HG03095 (cell line): Measurements from ENCODE around the gene CWH43.
A peak's percentile ranks its signal among the peaks of the same experiment; 100 is the strongest.
"Not testable (repeated sequence)": the region's sequence is repeated elsewhere in the genome, so short reads cannot be mapped to it uniquely, and the experiment has no call there.

Experiments used
- ATAC-seq: cut with Tn5 transposase; IDR thresholded peaks from one replicate; pipeline ENCODE4 v1.9.1; 2021; ENCODE audit warnings: moderate library complexity; ENCODE audit not compliant: unreplicated experiment

The CWH43 gene

DNA sequence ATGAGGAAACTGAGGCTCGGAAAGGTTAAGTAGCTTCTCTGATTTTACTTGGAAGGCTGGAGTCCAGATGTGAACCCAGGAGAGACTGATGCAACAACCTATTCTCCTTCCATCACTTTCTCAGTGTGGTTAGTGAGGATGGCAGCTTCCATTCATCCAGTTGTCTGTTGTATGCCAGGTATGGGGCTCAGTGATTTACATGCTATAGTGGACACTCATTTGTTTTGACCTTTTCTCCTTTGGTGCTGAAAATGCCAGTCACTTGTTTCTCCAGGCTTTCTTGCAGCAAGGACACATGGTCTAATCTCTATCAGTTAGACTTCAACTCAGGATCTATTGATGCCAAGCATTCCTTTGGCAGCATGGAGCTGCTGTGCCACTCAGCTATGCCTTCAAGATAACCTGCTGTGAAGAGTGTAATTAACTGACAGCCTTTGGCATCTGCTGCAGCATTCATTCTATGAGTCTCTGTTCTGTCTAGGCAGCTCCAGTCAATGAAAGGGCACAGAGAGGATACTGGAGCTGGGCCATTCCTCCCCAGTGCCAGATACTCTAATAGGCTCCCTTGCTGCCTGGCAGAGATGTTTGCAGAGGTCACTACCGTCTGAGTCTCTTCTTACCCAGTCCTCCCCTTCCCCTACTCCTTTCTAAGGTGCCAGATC lies 11.0 kb upstream of the CWH43 start:
- no peak for ATAC-seq

DNA sequence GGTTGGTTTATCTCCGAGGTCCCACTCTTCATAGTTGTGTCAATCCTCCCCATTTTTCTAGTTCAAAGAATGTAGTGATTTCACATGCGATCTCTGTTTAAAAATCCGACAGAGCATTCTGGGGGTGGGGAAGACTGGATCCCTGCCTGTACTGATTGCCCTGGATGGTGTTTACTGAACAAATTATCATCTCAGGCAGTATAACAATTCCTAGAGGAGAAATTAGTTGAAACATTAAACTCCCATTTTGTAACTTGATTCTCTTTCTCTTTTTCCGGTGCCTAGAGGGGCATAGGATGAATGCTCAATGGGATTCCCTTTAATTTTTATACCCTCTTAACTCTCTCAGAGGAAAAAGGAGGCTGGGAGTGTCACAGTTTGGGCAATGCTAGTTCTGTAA lies 10.0 kb upstream of the CWH43 start:
- no peak for ATAC-seq

DNA sequence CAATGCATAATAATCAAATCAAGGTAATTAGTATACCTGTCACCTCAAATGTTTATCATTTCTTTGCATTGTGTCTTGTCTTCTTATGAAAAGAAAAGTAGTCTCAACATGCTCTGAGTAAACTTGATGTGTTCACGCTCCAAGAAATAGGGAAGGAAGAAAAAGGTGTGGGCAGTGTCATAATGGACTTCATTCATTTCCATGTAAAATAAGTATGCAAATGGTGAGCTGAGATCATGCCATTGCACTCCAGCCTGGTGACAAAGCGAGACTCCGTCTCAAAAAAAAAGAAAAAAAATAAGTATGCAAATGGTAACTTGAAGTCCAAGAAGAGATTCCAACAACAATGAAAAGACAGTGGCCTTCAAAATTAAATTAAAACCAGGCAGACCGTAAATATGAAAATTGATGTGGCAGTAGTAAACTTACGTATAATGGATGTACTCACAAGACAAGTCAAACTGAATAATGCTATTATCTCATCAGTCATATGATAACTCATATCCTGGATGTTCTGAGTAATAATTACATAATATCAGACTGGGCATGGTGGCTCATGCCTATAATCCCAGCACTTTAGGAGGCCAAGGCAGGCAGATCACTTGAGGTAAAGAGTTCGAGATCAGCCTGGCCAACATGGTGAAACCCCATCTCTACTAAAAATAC lies 6.0 kb upstream of the CWH43 start:
- no peak for ATAC-seq

DNA sequence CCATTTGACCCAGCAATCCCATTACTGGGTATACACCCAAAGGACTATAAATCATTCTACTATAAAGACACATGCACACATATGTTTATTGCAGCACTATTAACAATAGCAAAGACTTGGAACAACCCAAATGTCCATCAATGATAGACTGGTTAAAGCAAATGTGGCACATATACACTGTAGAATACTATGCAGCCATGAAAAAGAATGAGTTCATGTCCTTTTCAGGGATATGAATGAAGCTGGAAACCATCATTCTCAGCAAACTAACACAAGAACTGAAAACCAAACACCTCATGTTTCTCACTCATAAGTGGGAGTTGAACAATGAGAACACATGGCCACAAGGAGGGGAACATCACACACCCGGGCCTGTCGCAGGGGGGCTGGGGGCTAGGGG lies 2.1 kb upstream of the CWH43 start:
- ATAC-seq: not testable (repeated sequence)

DNA sequence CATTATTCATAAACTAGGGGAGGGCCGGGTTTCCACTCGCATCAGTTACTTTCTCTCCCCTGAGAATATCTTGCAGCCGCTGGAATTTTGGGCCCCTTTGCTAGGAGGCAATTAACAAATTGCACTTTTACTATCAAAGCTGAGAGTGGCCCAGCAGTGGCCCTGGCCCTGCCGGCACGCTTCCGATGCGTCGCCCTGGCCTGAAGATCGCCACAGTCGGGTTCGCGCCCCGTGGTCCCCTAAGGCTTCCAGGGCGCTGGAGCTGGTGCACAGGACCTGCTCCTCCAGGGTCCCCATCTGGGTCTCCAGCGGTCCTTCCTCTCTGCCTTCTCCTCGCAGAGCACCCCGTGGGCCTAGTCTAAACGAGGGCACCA lies 486 bp upstream of the CWH43 start:
- ATAC-seq: no peak

DNA sequence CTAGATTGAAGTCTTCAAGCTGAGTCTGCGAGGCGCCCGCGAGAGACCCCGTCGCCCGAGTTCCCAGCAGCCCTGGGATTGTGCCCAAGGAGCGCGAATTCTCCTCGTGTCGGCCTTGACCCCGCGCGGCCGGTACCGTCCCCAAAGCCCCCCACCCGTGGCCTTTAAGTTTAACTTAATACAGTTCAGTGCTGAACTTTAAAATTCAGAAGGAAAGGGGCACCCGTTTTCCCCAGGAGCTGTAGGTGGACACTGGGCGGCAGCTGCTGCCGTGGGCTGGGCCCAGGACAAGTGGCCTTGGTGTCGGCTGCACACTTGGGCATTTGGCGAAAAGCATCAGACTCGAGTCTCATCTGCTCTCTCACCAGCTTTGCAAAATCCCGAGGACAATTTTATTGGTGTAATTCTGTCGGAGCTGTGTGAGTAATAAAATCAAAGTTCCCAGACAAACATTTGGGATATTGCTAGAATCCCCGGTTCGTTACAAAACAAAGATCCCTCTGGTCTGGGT lies 634 bp downstream of the CWH43 start:
- ATAC-seq: no peak

DNA sequence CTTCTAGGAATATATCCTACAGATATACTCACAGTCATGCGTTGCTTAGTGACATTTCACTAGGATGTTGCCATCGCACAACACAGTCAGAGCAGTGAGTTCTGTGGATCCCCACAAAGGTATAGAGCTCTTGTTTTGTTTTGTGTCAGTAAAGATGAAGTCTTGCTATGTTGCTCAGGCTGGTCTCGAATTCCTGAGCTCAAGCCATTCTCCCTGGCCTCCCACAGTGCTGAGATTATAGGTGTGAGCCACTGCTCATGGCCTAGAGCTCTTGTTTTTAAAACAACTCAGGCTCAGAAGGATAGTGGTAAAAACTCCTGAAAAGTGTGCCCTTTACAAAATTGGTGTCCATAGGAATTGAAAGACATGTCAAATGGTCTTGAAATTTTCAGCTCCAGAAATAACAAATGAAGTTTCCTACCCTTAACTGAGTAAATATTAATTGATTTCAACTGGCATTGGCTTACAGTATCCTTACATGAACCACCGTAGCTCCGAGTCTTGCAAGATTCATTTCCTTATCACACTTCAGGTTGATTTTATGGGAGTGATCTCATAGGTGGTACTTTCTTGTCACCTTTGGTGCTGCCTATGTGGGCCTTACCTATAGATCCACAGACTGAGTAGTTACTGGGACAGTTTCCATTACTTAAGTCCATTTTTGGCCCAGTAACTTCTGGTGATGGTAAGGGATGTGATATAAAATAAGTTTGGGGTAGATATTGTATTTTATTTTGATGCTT lies 3.6 kb downstream of the CWH43 start:
- ATAC-seq: no peak

DNA sequence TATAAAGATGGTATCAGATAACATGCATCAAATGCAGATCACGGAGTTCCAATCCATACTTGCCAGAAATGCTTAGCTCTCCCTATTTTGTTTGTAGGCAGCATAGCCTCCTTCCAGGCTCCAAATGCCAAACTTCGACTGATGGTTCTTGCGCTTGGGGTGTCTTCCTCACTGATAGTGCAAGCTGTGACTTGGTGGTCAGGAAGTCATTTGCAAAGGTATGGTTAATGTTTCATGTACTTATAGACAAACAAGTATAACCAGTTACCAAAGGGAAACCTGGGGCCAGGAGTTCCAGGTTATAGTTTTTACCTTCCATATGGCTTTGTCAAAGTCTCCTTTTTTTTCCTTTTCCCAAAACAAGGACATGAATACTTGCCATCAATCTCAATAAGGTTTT lies 5.3 kb downstream of the CWH43 start:
- no peak for ATAC-seq

DNA sequence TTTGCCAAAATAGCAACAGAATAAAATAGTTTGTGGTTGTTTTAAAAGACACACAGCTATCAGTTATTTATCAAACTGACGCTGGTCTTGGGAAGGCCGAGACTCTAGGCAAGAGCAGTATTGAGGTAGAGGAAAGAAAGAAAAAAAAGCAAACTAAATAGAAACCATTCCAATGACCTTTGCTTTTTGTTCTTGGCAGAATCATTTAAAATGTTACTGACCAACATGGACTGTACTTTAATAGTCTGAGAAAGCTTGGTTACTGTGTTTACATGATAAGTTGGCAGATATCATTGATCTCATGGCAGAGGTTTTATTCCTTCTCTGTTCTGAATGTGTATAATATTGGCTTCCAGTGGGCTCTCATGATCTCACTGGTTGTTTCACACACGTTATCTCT lies 11.9 kb downstream of the CWH43 start:
- no peak for ATAC-seq

DNA sequence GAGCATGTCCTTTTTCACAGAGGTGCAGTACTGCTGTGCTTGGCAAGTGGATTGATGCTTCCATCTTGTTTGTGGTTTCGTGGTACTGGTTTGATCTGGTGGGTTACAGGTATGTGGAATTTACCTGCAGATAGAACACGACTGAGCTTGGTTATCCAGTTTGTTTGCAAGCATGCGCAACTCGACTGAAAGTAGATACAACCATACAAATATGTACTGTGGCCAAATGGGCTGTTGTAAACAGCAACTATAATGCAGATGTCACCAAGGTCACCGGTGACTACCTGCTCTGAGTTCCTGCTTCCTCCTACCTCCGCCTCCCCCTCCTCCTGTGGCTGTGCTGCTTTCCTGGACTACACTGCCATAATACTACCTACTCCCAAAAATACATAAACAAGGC lies 12.4 kb downstream of the CWH43 start:
- ATAC-seq: no peak

DNA sequence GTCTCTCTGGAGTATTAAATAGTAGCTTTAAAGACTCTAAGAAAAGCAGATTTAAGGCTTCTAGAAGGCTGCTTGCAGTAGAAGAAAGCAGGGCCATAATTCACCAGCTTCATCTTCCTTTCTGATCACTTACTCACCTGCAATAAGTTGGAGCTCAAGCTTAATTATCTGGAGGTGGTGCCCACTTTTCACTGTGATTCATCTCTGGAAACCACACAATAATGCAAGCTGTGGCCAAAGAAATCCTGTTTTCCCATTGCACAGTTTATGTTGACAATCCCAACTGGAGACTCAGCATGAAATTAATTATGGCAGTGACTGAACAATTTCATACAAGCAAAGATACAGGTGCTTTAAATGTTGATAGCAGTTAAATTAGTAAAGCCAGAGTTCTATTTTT lies 14.7 kb downstream of the CWH43 start:
- ATAC-seq: no peak

DNA sequence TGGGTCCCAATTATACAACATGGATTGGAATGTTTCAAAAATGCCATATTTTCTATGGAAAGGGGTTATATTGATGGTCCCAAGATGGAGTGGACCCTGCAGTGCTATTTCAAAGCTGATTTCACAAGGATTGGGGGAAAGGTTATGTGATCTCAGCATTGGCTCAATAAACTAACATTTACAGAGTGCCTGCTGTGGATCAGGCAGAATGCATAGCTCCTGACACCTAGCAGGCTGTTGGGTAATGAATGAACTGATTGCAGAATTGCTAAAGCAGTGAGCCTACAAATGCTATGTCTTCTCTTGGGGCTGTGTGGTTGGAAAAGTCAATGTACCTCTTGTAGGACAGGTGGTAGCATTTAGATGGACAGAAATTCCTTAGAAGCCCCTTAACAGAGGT lies 16.9 kb downstream of the CWH43 start:
- ATAC-seq: no peak

DNA sequence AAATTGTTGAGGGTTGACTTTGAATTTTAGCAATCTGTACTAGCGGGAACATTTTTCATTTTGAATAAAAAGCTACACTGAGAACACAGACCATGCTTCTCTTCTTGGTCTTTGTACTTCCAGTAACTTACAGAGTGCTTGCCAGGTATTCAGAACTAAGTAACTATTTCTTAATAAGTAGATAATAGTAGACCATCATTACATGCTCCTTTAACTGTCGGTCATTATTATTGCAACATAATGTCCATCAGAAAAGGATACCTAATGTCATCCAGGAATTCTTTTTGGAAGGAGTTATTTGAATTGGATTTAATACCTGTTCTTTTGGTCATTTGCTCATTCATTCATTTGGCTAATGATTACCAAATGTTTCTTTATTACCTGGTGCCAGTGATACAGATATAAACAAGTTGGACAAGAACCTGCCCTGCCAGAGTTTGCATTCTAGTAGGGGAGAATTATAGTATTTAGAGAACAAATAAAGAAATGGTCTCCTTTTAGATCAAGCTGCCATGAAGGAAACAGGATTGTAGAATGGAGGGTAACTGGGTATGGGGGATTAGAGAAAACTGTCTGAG lies 32.7 kb downstream of the CWH43 start:
- ATAC-seq: no peak

DNA sequence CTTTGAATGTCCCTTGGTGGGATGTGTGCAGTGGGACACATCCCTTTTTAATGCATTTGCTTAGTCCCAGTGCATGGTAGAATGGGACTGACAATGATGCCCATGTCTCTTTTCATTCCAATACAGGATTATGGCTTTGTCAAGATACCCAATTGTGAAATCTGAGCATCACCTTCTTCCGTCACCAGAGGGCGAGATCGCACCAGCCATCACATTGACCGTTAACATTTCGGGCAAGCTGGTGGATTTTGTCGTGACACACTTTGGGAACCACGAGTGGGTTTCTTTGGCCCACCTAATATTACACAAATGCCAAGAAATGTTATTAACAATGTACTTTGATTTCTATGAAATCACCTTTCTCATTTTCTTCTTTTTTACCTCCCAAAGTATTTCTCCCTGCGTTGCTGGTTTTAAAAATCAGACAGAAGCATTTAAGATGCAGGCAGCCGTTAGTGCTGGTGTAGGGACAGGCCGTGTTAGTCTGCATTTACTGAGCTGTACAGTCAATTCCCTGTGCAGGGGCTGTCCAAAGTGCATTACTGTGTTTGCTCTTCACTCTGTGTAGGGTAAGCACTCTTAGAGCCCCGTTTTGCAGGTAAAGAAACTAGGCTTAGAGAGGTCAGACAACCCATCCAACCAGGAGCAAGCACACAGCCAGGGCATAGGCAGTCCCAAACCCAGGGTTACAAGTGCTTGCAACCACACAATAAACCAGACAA lies 46.5 kb downstream of the CWH43 start:
- no peak for ATAC-seq

DNA sequence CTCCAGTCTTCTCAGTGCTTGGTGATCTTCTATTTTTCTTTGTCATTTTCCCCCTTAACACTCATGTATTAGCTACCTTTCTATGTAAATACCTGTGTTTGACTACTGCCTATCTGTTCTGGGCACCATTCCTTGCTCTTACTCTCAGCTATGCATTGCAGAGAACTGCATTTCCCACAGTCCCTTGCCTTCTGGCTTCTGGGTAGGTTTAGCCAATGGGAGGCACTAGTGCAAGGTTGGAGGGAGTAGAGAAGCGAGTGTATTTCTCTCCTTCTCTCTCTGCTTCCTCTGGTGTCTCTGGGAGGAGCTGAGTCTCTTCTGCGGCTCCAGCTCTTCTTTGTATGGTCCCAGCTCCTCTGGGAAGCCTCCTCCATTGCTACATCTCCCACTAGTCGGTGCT lies 50.5 kb downstream of the CWH43 start:
- ATAC-seq: no peak

DNA sequence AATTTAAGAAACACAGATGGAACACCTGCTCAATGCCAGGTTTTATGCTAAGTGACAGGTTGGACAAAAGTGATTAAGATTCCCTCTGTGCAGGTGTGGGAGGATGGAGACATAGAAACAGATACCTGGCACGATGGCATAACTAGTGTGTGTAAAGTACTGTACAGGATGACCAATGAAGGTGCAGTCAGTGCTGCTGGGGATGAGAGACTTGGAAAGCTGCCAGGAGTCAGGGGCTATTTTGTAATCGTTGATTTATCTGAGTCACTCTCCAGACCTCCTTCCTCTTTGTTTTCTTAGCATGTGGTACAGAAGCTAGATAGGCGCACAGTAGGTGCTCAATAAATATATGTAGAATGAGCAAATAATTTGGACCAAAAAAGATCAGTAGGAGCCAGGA lies 58.2 kb downstream of the CWH43 start:
- ATAC-seq: no peak

DNA sequence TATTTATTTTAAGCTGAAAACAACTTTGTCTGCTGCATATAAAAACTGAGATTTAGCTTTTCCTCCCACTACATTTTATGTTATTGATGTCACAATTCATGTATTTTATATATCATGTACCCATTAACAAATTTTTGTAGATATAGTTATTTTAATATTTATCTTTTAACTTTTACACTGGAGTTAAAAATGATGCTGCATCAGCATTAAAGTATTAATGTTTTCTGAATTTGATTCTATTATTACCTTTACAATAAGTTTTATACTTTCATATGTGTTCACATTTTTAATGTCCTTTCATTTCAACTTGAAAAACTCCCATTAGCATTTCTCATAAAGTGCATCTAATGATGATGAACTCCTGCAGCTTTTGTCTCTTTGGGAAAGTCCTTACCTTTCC lies 72.2 kb downstream of the CWH43 start:
- no peak for ATAC-seq

DNA sequence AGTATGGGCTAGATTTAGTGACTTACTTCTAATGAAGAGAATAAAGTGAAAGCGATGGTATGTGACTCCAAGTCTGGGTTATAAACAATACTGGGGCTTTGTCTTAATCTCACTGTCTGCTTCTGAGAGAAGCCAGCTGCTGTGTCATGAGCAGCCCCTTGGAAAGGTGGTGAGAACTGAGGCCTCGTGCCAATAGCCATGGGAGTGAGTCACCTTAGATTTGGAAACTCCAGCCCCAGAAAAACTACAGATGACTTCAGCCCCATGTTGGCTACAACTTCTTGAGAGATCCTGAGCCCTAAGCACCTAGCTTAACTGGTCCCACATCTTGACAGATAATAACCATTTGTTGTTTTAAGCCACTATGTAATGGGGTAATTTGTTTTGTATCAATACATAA lies 77.6 kb downstream of the CWH43 start:
- ATAC-seq: no peak

DNA sequence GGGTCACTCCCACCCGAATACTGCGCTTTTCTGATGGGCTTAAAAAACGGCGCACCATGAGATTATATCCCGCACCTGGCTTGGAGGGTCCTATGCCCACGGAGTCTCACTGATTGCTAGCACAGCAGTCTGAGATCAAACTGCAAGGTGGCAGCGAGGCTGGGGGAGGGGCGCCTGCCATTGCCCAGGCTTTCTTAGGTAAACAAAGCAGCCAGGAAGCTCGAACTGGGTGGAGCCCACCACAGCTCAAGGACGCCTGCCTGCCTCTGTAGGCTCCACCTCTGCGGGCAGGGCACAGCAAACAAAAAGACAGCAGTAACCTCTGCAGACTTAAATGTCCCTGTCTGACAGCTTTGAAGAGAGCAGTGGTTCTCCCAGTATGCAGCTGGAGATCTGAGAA lies 86.1 kb downstream of the CWH43 start:
- not testable (repeated sequence) for ATAC-seq

DNA sequence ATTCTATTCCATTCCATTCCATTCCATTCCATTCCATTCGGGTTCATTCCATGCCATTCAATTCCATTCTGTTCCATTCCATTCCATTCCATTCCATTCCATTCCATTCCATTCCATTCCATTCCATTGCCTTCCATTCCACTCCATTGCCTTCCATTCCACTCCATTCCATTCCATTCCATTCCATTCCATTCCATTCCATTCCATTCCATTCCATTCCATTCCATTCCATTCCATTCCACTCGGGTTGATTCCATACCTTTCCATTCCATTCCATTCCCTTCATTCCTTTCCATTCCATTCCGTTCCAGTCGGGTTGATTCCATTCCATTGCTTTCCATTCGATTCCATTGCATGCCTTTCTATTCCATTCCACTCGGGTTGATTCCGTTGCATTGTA lies 105.8 kb downstream of the CWH43 start:
- peak; percentile 32 for ATAC-seq

DNA sequence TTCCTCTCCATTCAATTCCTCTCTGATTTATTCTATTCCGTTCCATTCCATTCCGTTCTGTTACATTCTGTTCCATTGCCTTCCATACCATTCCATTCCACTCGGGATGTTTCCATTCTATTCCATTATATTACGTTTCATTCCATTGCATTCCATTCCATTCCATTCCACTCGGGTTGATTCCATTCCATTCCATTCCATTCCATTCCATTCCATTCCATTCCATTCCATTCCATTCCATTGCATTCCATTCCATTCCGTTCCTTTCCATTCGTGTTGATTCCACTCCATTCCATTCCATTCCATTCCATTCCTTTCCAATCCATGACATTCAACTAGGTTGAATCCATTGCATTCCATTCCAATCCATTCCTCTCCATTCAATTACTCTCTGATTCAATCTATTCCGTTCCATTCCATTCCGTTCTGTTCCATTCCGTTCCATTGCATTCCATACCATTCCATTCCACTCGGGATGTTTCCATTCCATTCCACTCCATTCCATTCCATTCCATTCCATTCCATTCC lies 106.6 kb downstream of the CWH43 start:
- peak; percentile 50 for ATAC-seq
